ENCODE data around the gene ZBED5.

DNA sequence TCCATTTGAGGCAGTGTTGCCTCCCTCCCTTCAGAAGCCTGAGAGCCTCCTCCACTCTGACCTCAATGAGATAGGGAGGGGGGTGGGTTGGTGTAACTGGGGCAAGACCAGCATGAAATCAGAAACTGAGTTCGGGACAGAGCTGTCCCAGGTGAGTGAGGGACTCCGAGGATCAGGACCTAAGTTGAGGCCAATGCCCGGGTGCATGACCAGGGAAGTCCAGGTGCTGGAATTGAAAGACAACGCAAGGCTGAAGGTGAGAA, 40.8 kb upstream of the ZBED5 start:
- TF ChIP-seq EZH2 (IDR thresholded peaks at IDR 0.05) (no peak), POLR2AphosphoS5 (IDR thresholded peaks at IDR 0.05; ENCODE audit: borderline replicate concordance, low read depth, low read length) (no peak), FOXP2 (optimal IDR thresholded peaks at IDR 0.05; ENCODE audit: control extremely low read depth, extremely low read length, insufficient read depth) (no peak)

Data from SK-N-MC (cell line).